Neural cell (in vitro differentiated cells): Measurements from ENCODE around the gene MYO19. TPM values are rescaled to one million over a fixed set of nuclear protein-coding genes. Genes with fewer than 3 reads are reported as not detected.
"Not testable (repeated sequence)": the region's sequence is repeated elsewhere in the genome, so short reads cannot be mapped to it uniquely, and the experiment has no call there.

Experiments used
- H2AFZ ChIP-seq: fragments of 200-600, 300-800 bp; sonication (generic), shearing (Covaris generic); 2 replicates; pipeline ENCODE4 v1.6.0; 2014; ENCODE audit warnings: low read depth, mild to moderate bottlenecking, antibody characterized with exemption, low read length, moderate library complexity
- H3F3A ChIP-seq: fragments of 200-600 bp; shearing (Covaris generic); 2 replicates; pipeline ENCODE4 v1.6.1; 2016; ENCODE audit warnings: mild to moderate bottlenecking, moderate library complexity, mixed read lengths, antibody characterized with exemption, low read length; ENCODE audit not compliant: insufficient read depth, poor library complexity, severe bottlenecking
- H3K27ac ChIP-seq: fragments of 200-600, 300-800 bp; sonication (generic), shearing (Covaris generic); 2 replicates; pipeline ENCODE4 v1.5.1; 2014; ENCODE audit warnings: mild to moderate bottlenecking, low read length, moderate library complexity
- H3K27me3 ChIP-seq: fragments of 300-800, 200-600 bp; sonication (generic), shearing (Covaris generic); 2 replicates; pipeline ENCODE4 v1.6.0; 2014; ENCODE audit warnings: mild to moderate bottlenecking, low read depth, low read length, moderate library complexity; ENCODE audit not compliant: insufficient read depth
- H3K36me3 ChIP-seq: fragments of 300-800, 200-600 bp; sonication (generic), shearing (Covaris generic); 2 replicates; pipeline ENCODE4 v1.5.1; 2014; ENCODE audit warnings: mild to moderate bottlenecking, antibody characterized with exemption, low read length, moderate library complexity; ENCODE audit not compliant: insufficient read depth
- H3K4me2 ChIP-seq: fragments of 300-800, 200-600 bp; sonication (generic), shearing (Covaris generic); 2 replicates; pipeline ENCODE4 v1.6.0; 2014; ENCODE audit warnings: mild to moderate bottlenecking, low read length
- H3K4me3 ChIP-seq: fragments of 300-800, 200-600 bp; sonication (generic), shearing (Covaris generic); 2 replicates; pipeline ENCODE4 v1.5.1; 2014; ENCODE audit warnings: mild to moderate bottlenecking, low read length, moderate library complexity
- H3K79me2 ChIP-seq: fragments of 200-600 bp; shearing (Covaris generic); replicated peaks from 2 replicates; pipeline ENCODE4 v1.6.0; 2014; ENCODE audit warnings: mild to moderate bottlenecking, low read length, moderate library complexity; ENCODE audit not compliant: insufficient read depth
- H3K9ac ChIP-seq: fragments of 300-800, 200-600 bp; sonication (generic), shearing (Covaris generic); 2 replicates; pipeline ENCODE4 v1.6.1; 2016; ENCODE audit warnings: mild to moderate bottlenecking, low read length, mixed read lengths
- H3K9me2 ChIP-seq: fragments of 200-600 bp; shearing (Covaris generic); 2 replicates; pipeline ENCODE4 v1.6.1; 2016; ENCODE audit warnings: mild to moderate bottlenecking, low read length, mixed read lengths; ENCODE audit not compliant: insufficient read depth
- H3K9me3 ChIP-seq: fragments of 200-600, 300-800 bp; sonication (generic), shearing (Covaris generic); 2 replicates; pipeline ENCODE4 v1.6.1; 2016; ENCODE audit warnings: mild to moderate bottlenecking, mixed run types, low read length, moderate library complexity, mixed read lengths
- H4K20me1 ChIP-seq: fragments of 200-600 bp; shearing (Covaris generic); 2 replicates; pipeline ENCODE4 v1.6.1; 2016; ENCODE audit warnings: mild to moderate bottlenecking, mixed run types; ENCODE audit not compliant: insufficient read depth
- EZH2 ChIP-seq: fragments of 200-600, 300-800 bp; shearing (Covaris generic), sonication (generic); IDR thresholded peaks from 2 replicates; pipeline ENCODE4 v1.6.1; 2014; ENCODE audit warnings: antibody characterized with exemption, low read length, borderline replicate concordance, mild to moderate bottlenecking; ENCODE audit not compliant: insufficient read depth, poor library complexity, severe bottlenecking
- MXI1 ChIP-seq: fragments of 450-650 bp; conservative IDR thresholded peaks from 2 replicates; pipeline ENCODE4 v1.6.1; 2014; ENCODE audit warnings: antibody characterized with exemption, mild to moderate bottlenecking; ENCODE audit not compliant: poor library complexity, severe bottlenecking
- SMC3 ChIP-seq: fragments of 450-650 bp; conservative IDR thresholded peaks from 2 replicates; pipeline ENCODE4 v1.6.1; 2014; ENCODE audit warnings: antibody characterized with exemption, mild to moderate bottlenecking, moderate library complexity; ENCODE audit not compliant: poor library complexity
- TAF1 ChIP-seq: IDR thresholded peaks from 2 replicates; pipeline ENCODE4 v1.6.1; 2012; ENCODE audit warnings: low read depth
- polyA plus RNA-seq: library from polyadenylated mRNA; depleted of rRNA; stranded (reverse); fragments of >200 nt; gene quantifications from 2 replicates; pipeline ENCODE4 v1.2.3, GENCODE V29; 2014
- TF ChIP-seq, protein P1 (sequence below): fragments of 450-650 bp; IDR thresholded peaks from 2 replicates; pipeline ENCODE4 v1.5.1; 2014; ENCODE audit warnings: antibody characterized with exemption, mild to moderate bottlenecking, moderate library complexity; ENCODE audit not compliant: poor library complexity, severe bottlenecking
- TF ChIP-seq, protein P2 (sequence below): IDR thresholded peaks from 2 replicates; pipeline ENCODE4 v1.6.1; 2012; ENCODE audit warnings: borderline replicate concordance

The MYO19 gene
- polyA plus RNA-seq, 1 donor from 2014 or later: 51.5 TPM

DNA sequence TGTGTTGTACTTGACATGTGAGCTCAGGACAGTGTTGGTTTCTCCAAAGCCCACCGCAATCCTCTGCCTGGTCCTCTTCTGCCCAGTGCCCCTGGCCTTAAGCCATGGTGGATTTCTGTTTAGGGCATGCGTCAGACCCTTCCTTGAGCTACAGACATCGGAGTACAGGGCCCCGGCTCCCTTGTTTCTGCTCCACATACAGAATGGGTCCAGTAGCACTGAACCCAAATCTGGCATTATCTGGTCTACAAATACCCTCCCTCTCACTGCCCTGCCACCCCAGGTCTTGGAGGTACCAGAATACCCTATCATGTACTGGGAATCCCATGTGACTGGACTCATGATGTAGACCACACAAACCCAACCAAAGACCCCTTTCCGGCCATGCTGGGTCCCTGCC lies 75.6 kb downstream of the MYO19 start:
- H3K4me2 ChIP-seq: no peak overlapping the region
- no peaks in the 10 kb centered on the region for H3K36me3 ChIP-seq
- H2AFZ ChIP-seq: no peak overlapping the region
- H3K9me3 ChIP-seq: no peaks in the 10 kb centered on the region
- H3K9me2 ChIP-seq: no peaks in the 10 kb centered on the region
- no peak overlapping the region for H3K9ac ChIP-seq
- no peaks in the 10 kb centered on the region for H3F3A ChIP-seq
- peaks cover 14% of the 10 kb centered on the region for H3K27me3 ChIP-seq
- no peaks in the 10 kb centered on the region for H3K79me2 ChIP-seq
- H4K20me1 ChIP-seq: no peaks in the 10 kb centered on the region
- TF ChIP-seq, protein P1, sequence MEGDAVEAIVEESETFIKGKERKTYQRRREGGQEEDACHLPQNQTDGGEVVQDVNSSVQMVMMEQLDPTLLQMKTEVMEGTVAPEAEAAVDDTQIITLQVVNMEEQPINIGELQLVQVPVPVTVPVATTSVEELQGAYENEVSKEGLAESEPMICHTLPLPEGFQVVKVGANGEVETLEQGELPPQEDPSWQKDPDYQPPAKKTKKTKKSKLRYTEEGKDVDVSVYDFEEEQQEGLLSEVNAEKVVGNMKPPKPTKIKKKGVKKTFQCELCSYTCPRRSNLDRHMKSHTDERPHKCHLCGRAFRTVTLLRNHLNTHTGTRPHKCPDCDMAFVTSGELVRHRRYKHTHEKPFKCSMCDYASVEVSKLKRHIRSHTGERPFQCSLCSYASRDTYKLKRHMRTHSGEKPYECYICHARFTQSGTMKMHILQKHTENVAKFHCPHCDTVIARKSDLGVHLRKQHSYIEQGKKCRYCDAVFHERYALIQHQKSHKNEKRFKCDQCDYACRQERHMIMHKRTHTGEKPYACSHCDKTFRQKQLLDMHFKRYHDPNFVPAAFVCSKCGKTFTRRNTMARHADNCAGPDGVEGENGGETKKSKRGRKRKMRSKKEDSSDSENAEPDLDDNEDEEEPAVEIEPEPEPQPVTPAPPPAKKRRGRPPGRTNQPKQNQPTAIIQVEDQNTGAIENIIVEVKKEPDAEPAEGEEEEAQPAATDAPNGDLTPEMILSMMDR: no peak
- TF ChIP-seq SMC3: no peak
- TF ChIP-seq, protein P2, sequence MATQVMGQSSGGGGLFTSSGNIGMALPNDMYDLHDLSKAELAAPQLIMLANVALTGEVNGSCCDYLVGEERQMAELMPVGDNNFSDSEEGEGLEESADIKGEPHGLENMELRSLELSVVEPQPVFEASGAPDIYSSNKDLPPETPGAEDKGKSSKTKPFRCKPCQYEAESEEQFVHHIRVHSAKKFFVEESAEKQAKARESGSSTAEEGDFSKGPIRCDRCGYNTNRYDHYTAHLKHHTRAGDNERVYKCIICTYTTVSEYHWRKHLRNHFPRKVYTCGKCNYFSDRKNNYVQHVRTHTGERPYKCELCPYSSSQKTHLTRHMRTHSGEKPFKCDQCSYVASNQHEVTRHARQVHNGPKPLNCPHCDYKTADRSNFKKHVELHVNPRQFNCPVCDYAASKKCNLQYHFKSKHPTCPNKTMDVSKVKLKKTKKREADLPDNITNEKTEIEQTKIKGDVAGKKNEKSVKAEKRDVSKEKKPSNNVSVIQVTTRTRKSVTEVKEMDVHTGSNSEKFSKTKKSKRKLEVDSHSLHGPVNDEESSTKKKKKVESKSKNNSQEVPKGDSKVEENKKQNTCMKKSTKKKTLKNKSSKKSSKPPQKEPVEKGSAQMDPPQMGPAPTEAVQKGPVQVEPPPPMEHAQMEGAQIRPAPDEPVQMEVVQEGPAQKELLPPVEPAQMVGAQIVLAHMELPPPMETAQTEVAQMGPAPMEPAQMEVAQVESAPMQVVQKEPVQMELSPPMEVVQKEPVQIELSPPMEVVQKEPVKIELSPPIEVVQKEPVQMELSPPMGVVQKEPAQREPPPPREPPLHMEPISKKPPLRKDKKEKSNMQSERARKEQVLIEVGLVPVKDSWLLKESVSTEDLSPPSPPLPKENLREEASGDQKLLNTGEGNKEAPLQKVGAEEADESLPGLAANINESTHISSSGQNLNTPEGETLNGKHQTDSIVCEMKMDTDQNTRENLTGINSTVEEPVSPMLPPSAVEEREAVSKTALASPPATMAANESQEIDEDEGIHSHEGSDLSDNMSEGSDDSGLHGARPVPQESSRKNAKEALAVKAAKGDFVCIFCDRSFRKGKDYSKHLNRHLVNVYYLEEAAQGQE: no peak
- TF ChIP-seq EZH2: no peak
- TF ChIP-seq MXI1: no peak
- no peak for TF ChIP-seq TAF1
- no peak overlapping the region for H3K27ac ChIP-seq
- H3K4me3 ChIP-seq: no peak overlapping the region

DNA sequence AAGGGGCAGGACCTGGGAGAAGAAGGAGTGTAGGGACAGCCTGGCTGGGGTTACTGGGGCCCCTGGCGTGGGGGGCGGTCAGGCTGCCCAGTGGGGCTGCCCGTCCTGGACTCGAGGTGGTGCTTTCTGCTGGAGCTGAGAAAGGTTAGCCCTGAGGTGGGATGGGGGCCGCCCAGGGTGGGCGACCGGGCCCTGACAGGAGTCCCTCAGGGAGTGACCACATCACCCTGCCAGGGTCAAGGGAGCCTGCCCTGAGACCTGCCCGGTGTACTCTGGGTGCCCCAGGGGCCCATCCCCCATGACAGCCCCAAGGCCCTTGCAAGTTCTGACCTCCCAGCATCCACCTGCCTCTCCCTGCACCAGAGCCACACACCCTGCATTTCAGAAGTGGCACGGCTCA lies 77.0 kb downstream of the MYO19 start:
- H3K36me3 ChIP-seq, H3K4me3 ChIP-seq, H3K9me3 ChIP-seq, H3K27ac ChIP-seq, H3K9ac ChIP-seq, H2AFZ ChIP-seq, H3K27me3 ChIP-seq, H3K79me2 ChIP-seq, H3K4me2 ChIP-seq, H3F3A ChIP-seq, H3K9me2 ChIP-seq, H4K20me1 ChIP-seq: not testable (repeated sequence)

DNA sequence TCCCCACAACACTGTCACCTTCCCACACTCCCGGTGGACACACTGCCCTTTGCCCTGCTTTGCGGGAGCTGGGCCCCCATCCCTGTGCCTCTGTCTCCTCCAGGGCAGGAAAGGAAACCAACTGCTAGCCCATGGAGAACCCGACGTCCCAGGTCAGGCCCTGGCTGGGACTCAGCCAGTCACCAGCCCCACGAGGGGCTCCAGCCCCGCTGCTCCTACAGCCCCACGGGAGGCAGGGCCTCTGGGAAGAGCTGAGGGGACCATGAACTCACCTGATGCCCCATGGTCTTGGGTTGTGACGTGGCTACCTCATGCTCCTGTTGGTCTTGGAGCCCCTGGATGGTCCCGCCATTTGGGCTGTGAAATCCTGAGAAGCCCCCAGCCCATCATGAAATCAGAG lies 81.8 kb downstream of the MYO19 start:
- H3K9me3 ChIP-seq, H3K4me3 ChIP-seq: not testable (repeated sequence)

DNA sequence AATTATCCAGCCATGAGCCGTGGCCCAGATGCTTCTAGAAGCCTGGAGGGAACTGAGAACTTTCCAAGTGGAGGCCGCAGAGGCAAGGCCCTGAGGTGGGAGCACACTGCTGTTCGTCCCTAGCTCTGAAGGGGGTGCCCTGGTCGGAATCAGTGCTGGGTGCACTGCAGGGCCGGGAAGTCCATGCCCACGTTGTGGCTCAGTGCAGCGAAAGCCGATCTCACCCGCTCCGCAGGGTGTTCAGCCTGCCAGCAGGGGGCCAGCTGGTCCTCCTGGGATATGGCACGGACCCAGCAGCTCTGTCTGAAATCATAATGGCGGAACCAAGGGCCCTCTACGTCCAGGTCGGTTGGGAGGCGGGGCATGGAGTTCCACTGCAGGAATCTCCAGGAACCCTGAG lies 84.7 kb downstream of the MYO19 start:
- not testable (repeated sequence) for H3K4me3 ChIP-seq, H3K27me3 ChIP-seq

More for the DNA sequence above, 81.8 kb downstream of the MYO19 start:
- H3K79me2 ChIP-seq, H3K27me3 ChIP-seq, H3K36me3 ChIP-seq, H3K9me2 ChIP-seq, H2AFZ ChIP-seq, H3K9ac ChIP-seq, H3F3A ChIP-seq, H3K27ac ChIP-seq, H4K20me1 ChIP-seq, H3K4me2 ChIP-seq: not testable (repeated sequence)

More for the DNA sequence above, 84.7 kb downstream of the MYO19 start:
- H3K27ac ChIP-seq, H3K9me3 ChIP-seq, H3K9ac ChIP-seq, H3K9me2 ChIP-seq, H2AFZ ChIP-seq, H3K79me2 ChIP-seq, H3K36me3 ChIP-seq, H4K20me1 ChIP-seq, H3K4me2 ChIP-seq, H3F3A ChIP-seq: not testable (repeated sequence)
